G401.6 (cell line): ENCODE measurements around the gene YEATS2.
"Not testable (repeated sequence)": the region's sequence is repeated elsewhere in the genome, so short reads cannot be mapped to it uniquely, and the experiment has no call there.

Source experiments
- FAIRE-seq: peaks from 2 replicates; lab custom pipeline; 2012; peaks lifted over from hg19 to GRCh38; lab: Jason Lieb, UNC

The YEATS2 gene

DNA sequence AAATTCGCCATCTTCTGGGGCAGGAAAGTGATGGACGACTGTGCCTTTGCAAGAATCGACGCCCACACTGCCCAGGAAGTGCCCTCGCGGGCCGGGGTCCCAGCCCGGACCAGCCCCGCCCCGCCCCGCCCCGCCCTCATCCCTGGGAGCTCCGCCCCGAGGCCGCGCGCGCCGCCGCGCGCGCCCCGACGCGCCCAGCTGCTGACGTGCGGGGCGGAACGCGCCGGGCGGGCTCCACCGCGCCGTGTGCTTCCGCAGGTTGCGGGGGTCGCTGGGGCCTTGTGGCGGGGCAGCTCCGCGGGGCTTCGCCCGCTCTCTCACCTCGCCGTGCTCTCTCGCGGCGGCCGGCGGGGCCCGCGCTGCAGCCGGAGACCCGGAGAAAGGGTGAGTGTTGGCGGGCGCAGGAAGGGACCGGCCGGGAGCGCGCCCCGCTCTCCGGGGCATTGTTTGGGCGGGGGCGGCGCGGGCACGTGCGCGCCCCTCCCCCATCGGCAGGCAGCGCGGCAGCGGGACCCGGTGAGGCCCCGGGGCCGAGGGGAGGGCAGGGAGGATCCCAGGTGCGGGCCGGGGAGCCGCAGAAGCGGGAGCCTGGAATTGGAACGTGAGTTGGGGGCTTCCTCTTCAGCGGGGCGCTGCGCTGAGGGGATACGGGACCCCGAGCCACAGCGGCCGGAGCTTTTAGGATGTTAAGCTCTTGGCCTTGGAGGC lies at the start of gene YEATS2:
YEATS2 (plus strand) TSS at position 188 of the 708 bp plus-strand sequence. CDS start 17,366 bp downstream, outside the sequence.
- FAIRE-seq, result no peak

DNA sequence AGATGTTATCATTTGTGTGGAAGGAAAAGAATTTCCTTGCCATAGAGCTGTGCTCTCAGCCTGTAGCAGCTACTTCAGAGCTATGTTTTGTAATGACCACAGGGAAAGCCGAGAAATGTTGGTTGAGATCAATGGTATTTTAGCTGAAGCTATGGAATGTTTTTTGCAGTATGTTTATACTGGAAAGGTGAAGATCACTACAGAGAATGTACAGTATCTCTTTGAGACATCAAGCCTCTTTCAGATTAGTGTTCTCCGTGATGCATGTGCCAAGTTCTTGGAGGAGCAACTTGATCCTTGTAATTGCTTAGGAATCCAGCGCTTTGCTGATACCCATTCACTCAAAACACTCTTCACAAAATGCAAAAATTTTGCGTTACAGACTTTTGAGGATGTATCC lies 47.0 kb upstream of the YEATS2 start:
- FAIRE-seq, result no peak

DNA sequence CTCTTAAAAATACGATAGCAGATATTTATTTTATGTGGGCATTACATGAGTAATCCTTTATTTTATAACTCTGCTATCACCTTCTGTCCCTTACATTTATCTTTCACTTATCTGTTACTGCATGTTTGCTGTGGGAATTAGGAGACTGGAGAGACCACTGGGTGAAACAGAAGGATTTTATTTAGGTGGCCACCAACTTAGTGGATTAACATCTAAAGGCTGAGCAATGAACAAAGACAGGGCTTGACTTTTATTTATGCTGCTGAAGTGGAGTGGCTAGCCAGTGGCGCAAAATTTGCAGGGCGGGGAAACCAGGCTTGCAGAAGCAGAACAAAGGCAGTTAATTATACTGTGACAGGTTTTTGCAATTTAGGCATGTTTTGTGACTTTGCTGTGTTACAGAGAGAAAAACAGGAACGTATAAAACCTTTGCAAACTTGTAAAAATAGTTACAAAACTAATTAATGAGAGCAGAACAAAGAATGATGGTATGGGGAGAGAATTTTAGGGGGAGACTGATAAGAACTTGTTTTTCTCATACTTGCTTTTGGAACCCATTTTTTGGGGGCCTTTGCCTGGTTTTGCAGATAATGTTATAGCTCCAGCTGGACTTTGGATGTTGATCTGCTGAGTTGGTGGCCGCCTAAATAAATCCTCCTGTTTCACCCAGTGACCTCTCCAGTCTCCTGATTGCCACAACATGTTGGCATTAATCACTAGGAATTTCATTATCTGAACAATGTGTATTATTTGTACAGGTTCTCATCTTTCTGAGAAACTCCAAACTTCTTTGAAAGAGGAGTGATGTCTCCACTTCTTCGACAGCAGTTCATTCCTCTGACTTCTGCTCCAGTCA lies 44.2 kb upstream of the YEATS2 start:
- no peak for FAIRE-seq

DNA sequence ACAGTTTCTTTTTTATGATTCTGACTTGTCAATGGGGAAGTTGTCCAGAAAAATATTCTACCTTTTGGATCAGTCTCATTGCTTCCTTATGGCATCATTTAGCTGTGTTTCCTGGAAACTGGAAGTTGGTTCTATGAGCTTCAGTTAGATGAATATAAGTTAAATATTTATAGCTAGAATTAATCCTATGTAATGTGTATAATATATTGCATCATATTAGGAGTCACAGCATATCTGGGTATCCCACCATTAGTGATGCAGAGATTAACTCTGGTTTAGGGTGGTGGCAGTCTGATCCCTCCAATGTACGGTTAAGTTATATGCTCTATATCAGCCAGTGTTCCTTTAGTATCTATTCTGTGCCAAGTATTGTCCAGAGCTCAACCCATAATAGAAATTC lies 42.9 kb upstream of the YEATS2 start:
- FAIRE-seq, result no peak

DNA sequence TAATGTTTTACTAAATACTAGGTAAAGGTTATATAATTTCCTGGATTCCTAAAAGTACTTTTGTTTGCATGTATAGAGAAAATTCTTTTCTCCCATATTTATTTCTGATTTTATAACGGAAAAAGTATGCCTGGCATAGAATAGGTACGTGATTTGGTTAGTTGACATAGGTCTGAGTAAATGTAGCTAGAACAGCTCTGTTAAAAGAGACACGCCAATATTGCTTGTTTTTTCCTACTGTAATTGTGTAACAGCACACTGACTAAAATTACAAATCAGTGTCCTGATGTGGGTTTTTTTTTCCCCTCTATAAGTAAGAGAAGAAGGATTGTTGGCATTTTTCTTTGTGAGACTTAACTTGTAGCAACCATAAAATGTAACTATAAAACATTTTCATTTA lies 35.5 kb upstream of the YEATS2 start:
- no peak for FAIRE-seq

DNA sequence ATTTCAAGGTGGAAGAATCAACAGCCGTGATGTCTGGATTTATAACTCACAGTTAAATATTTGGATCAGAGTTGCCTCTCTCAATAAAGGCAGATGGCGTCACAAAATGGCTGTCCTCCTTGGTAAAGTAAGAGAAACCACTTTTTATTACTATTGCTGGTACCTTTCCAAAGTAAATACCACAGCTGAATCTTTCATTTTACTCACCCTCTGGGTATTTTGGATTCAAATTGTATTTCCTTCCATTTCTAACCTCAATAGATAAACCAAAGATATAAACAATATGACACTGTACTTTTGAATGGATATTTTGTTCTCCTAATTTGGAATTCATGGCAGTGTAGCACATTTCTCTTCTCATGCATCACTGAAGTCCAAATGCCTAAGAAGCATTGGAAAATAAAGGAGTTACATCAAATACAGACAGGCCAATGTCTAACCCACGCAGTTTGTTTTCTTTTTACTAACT lies 32.6 kb upstream of the YEATS2 start:
- FAIRE-seq, result no peak

DNA sequence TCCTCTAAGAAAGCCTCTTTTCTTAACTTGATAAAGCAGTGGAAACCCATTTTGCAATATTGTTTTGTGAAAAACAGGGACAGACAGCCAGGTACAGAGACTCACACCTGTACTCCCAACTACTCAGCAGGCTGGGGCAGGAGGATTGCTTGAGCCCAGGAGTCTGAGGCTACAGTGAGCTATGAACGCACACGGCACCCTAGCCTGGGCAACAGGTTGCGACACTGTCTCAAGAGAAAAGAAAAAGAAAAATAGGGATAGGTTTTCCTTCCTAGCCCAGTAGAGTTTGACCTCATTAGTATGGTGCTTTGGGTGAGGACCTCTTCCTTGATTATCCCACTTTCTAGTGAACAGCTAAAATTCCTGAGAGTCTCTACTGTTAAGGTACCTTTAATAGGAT lies 17.5 kb upstream of the YEATS2 start:
- FAIRE-seq, result no peak

DNA sequence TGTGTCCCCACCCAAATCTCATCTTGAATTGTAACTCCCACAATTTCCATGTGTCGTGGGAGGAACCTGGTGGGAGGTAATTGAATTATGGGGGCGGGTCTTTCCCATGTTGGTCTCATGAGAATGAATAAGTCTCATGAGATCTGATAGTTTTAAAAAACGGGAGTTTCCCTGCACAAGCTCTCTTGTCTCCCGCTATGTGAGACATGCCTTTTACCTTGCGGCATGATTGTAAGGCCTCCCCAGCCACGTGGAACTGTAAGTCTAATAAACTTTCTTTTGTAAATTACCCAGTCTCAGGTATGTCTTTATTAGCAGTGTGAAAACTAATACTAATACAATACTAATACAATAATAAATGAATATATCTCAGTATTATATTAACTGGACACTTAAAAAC lies 9.9 kb upstream of the YEATS2 start:
- no peak for FAIRE-seq

DNA sequence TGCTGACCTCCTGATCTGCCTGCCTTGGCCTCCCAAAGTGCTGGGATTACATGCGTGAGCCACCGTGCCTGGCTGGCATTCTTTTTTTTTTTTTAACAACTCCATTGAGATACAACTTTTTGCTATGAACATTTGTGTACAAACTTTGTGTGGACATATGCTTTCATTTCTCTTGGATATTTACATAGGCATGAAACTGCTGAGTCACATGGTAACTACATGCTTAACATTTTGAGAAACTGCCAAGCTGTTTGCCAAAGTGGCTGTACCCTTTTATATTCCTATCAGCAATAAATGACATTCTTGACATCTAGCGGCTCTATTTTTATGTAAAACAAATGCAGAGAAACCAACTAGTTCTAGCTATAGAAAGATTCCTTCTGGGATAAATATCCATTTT lies 8.7 kb upstream of the YEATS2 start:
- no peak for FAIRE-seq

DNA sequence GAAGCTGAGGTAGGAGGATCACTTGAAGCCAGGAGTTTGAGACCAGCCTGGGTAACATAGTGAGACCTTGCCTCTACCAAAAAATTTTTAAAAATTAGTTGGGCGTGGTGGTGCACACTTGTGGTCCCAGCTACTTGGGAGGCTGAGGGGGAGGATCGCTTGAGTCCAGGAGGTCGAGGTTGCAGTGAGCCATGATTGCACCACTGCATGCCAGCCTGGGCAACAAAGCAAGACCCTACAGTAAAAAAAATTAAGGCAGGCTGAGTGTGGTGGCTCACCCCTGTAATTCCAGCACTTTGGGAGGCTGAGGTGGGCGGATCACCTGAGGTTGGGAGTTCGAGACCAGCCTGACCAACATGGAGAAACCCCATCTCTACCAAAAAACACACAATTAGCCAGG lies 8.0 kb upstream of the YEATS2 start:
- not testable (repeated sequence) for FAIRE-seq

DNA sequence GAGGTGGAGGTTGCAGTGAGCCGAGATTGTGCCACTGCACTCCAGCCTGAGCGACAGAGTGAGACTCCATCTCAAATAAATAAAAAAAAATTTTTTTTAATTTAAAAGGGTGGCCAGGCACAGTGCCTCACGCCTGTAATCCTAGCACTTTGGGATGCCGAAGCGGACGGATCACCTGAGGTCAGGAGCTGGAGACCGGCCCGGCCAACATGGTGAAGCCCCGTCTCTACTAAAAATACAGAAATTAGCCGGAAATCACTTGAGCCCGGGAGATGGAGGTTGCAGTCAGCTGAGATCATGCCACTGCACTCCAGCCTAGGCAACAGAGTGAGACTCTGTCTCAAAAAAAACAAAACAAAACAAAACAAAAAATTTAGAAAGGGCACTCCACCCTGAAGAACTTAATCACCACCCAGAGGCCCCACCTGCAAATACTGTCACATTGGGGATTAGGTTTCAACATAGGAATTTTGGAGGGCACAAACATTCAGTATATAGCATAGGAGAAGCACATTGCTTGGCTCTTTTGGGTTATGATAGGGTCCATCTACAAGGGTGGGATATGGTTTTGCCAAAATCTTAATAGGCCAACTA lies 7.1 kb upstream of the YEATS2 start:
- no peak for FAIRE-seq

DNA sequence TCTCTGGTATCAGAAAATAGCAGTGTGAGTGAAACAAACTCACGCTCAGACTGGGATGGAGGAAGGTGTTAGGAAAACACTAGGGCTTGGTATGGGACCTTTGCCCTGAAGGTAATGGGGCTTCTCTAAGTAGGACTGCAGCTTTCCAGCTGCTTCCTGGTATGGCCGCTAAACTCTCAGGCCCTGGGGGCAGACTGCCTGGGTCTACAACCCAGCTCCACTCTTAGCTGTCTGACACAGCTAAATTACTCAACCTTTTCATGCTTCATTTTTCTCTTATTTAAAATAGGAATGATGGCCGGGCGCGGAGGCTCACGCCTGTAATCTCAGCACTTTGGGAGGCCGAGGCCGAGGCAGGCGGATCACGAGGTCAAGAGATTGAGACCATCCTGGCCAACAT lies 5.2 kb upstream of the YEATS2 start:
- no peak for FAIRE-seq

DNA sequence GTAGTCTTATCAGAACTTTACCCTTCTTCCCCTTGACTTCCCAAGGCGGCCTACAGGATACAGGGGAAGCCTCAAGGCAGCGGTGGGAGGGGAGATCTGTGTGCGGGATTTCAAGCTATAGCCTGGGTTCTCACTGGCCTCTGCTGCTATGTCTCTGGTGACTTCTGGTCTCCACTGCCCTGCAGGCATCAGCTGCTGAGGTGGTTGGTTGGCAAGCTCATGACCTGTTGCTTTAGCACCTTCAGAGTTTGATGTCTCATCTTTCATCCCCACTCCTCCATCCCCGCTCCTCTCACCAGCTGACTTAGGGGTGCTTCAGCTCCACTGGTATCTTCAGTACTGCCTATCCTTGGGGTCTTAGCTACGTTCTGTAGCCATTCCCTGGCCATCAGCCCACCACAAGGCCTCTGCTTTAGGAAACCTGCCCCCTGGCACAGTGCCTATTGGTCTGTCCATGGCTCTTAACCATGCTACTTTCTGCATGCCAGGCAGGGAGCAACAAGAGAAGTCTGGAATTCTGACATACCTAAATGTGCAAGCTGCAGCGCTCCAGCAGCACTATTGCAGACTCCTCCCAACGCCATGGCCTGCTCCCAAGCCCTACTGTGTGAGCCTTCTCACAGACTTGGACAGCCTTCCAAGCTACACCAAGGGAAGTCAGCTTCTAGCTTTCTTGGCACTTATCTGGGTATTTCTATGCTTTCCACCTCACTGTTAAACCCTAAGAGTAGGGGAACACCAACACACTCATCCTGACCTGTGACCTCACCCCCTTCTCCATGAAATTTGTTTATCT lies 1.8 kb upstream of the YEATS2 start:
- FAIRE-seq, result no peak

DNA sequence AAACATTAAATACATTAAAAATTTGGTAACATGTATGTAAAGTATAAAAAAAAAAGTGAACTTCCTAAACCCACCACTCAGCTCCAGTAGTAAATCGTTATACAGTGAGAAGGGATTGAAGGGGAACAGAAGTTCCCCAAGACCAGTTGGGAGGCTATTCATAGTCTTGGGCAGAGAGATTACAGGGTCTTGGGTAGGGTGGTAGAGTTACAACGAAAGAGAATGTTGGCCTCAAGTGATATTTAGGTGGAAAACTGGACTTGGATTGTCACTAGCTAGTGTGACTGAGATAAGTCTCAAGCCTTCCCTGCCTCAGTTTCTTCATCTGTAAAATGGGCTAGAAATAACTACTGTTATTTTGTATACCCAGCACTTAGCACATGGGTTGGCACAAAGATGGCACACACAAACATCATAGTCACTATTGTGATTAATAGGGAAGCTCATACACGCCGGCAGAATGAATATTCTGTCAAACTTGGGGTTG lies 431 bp upstream of the YEATS2 start:
- no peak for FAIRE-seq

DNA sequence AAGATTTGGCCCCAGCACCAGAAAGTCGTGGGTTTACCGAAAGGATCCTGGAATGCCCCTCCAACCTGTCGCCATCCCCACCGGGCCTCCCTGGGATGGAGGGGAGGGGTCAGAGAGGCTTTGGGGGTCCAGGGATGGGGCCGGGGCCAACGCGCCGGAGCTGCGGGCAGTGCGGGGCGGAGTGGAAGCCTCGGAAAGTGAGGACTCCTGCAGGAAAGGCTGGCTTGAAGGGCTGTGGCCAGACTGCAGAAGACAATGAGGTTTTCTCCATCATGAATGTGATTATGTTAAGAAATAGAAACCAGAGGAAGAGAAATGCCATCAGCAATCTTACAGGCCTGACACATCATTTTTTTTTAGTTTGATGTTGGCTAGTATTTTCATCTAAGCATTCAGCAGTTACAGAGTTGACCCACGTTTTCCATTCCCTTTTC lies 738 bp downstream of the YEATS2 start:
- FAIRE-seq, result no peak

DNA sequence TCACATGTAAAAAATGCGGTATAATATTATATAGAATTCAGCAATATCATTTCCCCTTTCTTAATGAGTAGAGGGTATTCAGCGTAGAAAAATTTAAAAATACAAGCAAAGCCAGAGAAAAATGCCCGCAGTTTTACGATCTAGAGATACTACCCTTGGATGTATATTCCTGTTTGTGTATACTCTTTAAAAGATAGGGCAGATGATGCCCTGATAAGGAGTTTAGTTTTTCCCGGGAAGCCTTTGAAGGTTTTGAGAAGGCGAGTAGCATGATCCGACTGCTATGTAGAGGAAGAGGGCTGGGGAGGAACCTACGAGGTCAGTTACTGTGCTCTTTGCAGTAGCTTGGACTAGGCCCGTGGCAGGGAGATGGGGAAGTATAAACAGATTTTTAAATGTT lies 1.2 kb downstream of the YEATS2 start:
- no peak for FAIRE-seq

DNA sequence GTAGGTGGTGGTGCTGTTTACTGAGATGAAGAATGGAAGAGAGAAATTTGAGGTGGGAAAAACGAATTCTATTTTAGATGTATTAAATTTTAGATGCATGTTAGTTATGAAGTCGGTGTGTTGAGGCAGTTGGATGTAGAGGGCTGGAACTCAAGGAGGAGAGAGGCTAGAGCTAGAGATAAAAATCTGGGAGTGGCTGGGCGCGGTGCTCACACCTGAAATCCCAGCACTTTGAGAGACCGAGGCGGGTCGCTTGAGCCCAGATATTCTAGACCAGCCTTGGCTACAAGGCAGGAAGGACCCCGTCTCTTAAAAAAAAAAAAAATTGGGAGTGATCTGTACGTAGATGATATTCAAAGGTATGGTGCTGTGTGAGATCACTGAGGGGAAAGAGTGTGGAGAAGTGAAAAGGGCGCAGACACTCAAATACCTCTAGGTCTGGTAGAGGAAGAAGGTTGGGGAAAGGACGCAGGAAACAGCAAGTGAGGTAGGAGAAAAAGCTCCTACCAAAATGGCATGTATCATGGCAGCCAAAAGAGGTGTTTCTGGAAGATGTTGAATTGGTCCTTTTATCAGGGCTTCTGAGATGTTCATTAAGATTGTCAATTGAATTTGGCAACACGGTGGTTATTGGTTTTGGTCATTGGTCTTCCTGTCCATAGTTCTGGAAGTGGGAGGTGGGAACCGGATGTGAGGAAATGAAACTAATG lies 1.8 kb downstream of the YEATS2 start:
- no peak for FAIRE-seq

DNA sequence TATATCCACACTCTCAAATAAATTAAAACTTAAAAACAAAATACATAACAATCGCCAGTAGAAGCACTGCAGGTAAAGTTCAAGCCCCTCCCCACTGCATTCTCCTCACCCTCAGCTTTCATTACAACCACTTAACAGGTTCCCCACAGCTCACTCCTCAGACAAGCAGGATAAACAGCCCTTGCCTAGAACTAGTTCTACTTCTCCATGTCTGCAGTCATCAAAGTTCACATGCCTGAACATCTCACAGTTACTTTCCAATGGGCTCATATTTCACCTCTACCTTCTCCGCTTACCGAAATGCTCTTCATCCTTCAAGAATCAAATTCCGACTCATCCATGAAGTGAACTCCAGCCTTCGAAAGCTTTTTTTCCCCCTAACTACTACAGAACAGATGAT lies 4.1 kb downstream of the YEATS2 start:
- FAIRE-seq, result no peak

DNA sequence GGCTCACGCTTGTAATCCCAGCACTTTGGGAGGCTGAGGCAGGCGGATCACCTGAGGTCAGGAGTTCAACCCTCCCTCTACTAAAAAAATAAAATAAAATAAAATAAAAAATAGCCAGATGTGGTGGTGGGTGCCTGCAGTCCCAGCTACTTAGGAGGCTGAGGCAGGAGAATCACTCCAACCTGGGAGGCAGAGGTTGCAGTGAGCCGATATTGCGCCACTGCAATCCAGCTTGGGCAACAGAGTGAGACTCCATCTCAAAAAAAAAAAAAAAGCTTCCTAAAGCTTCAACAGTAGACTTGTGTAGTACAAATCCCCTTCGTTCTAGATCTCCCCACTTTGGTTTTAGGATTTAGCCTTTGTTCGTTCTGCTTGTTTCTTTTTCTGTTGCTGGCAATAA lies 6.3 kb downstream of the YEATS2 start:
- FAIRE-seq, result not testable (repeated sequence)

DNA sequence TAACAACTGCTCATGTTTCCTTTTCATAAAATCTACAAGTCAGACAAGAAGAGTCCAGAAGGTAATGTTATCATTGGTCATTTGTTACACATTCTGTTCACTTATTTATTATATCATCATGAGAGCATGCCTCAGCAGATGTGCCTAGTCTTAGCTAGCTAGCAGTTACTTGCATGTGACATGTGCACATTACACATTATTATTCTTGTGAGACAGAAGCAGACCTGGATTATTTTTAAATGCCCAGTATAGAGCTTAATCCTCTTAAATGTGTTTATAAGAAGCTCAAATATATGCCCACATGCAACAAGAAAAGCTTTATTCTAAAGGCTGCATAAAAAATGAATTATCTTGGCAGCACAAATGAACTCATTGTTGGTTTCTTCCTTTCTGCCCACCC lies 12.6 kb downstream of the YEATS2 start:
- FAIRE-seq, result no peak

DNA sequence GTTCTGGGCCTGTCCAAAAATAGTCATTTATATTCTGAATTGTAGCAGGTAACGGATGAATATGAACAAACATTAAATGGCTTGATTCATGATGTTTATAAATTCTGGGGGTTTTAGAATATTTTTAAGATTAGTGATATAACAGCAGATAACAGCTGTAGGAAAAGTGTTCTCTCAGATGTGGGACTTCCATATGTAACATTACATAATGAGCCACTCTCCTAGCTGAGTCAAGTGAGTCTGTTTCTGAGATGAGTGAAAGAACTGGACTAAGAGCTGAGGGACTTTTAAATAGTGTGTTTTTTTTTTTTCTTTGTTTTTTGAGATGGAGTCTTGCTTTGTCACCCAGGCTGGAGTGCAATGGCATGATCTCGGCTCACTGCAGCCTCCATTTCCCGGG lies 13.9 kb downstream of the YEATS2 start:
- no peak for FAIRE-seq

DNA sequence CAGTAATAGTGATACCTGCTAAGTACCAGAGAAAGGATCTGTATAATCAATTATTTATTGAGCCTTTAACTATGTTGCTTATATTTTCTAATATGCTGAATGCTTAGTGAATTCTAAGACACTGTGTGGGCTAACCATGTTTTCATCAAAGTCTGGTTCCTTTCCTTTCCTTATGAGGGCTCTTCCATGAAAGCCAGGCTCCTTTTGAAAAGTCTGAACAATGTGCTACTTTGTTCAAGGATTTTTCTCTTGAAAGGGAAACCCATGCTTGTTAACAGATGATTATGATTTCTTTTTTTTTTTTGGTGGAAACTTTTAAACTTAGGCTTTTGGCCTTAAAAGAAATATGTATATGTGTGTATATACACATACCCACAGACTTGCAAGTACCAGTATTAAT lies 17.0 kb downstream of the YEATS2 start:
- no peak for FAIRE-seq
